Measurements from ENCODE around the gene RNF26.

The RNF26 gene

DNA sequence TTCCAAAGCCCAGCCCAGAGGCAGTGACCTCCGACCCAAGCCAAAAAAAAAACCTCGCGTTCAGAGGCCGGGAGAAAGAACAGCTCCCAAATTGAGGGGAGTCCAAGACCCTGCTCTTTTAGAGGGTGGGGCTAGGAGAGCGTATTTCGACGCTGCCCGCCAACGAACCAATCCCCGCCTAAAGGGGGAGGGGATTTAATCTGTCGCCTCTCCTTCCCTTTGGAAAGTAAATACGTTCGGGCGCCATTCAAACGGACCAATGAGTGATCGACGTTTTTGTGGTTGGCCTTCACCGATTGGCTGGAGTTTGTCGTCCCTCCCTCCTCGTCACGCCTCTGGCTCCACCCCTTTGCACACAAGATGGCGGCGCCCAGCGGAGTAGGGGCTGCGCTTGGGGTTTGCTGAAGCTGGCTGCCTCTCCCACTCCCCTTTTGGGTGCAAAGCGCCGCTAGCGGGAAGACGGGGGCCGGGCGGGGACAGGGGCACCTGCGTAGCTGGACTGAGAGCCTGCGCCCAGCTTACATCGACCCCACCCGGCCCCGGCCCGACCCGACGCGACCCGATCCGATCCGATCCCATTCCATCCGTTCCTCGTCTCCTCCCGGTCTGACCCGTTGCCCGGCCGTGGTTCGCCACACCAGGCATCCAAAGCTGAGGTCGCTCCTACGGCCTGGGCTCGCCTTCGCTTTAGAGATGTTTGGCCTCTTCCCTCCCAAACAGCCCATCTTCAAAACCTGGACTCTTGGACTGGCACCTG lies at the start of gene RNF26:
RNF26 (plus strand) TSS at position 354 of the 757 bp plus-strand sequence. CDS start 596 bp downstream, outside the sequence.
- DNase-seq: peak; percentile 97
- in situ Hi-C loops (cut with HindIII; ENCODE audit: low pct_ligation_motif_present, low pct_unique_long_range_greater_than_20kb, low sequenced_read_pairs): no loop called here

DNA sequence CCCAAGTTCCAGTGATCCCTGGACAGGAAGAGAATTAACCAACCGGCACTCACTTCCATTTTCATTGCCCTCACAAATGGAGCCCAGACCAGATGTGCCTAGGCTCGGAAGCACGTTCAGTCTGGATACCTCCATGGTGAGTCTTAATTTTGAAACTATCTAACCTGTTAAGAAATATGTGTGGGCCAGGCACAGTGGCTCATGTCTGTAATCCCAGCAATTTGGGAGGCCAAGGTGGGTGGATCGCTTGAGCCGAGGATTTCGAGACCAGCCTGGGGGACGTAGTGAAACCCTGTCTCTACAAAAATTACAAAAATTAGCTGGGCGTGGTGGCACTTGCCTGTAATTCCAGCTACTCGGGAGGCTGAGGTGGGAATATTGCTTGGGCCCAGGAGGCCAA lies 48.9 kb upstream of the RNF26 start:
- no peak for DNase-seq
- in situ Hi-C loops (cut with HindIII; ENCODE audit: low pct_ligation_motif_present, low pct_unique_long_range_greater_than_20kb, low sequenced_read_pairs): no loop called here

DNA sequence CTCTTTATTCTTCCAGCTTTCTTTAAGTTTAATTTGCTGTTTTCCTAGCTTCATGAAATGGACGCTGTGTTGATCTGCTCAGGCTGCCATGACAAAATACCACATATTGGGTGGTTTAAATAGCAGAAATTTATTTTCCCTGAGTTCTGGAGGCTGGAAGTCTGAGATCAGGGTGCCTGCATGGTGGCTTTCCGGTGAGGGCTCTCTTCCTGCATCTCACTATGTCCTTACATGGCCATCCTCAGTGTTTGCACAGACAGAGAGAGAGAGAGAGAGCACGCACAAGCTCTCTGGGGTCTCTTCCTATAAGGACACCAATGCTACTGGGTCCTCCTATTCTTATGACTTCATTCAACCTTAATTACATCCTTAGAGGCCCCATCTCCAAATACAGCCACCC lies 46.1 kb upstream of the RNF26 start:
- DNase-seq: no peak
- in situ Hi-C loops (cut with HindIII; ENCODE audit: low pct_ligation_motif_present, low pct_unique_long_range_greater_than_20kb, low sequenced_read_pairs): no loop called here

DNA sequence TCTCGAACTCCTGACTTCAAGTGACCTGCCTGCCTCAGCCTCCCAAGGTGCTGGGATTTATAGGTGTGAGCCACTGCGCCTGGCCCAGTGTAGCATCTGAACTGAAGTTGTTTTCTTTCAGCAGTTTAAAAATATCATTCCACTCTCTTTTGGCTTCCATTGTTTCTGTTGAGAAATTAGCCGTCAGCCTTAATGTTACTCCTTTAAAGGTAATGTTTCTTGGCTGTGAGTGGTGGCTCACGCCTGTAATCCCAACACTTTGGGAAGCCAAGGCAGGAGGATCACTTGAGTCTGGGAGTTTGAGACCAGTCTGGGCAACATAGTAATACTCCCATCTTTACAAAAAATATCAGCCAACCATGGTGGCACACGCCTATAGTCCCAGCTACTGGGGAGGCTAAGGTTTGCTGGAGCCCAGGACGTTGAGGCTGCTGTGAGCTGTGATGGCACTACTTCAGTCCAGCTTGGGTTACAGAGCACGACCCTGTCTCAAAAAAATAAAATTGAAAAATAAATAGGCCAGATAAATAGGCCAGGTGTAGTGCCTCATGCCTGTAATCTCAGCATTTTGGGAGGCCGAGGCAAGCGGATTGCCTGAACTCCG lies 43.3 kb upstream of the RNF26 start:
- in situ Hi-C loops (cut with HindIII; ENCODE audit: low pct_ligation_motif_present, low pct_unique_long_range_greater_than_20kb, low sequenced_read_pairs): no loop called here
- no peak for DNase-seq

DNA sequence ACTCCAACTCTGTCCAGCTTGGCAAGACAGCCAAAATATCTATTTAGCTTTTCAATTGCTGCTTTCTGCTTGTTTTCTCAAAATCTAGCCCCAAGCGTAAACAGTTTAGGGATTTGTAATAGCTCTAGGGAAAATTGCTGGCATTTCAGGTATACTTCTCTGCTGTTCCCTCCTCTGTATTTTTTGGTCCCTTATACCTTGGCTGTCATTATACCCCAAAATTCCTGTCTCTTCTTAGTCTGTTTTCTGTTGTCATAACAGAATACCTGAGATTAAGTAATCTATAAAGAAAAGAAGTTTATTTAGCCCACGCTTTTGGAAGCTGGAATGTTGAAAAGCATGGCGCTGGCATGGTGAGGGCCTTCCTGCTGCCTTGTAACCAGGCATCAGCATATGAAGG lies 40.9 kb upstream of the RNF26 start:
- DNase-seq: no peak
- in situ Hi-C loops (cut with HindIII; ENCODE audit: low pct_ligation_motif_present, low pct_unique_long_range_greater_than_20kb, low sequenced_read_pairs): no loop called here

DNA sequence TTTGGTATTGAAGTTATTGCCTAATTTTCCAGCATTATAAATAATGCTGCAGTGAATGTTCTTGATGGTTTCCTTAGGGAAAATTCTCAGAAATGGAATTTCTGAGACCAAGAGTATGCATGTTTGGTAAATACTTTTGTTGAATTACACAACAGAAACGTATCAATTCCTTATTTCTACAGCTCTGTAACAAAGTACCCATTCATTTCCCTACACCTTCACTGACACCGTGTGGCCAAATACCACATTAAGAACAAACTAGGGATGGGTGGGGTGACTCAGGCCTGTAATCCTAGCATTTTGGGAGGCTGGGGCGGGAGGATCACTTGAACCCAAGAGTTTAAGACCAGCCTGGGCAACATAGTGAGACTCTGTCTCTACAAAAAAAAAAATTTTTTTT lies 39.1 kb upstream of the RNF26 start:
- DNase-seq: no peak
- in situ Hi-C loops (cut with HindIII; ENCODE audit: low pct_ligation_motif_present, low pct_unique_long_range_greater_than_20kb, low sequenced_read_pairs): no loop called here

DNA sequence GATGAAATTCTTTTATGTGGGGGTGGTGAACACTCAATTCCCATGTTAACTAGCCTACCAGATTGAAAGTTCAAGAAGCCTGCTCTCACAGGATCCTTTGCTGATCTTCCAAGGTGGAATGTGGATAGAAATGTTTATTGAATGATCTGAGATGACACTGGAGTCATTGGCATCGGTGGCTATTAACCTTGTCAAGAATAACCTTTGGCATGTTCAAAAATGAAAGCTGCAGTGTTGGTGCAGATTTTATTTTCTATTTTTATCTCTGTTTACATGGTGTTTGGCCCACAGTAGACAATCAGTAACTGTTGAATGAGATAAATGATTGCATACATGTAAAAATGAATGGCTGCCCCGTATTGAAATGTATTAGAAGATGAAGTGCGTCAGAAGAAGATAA lies 36.4 kb upstream of the RNF26 start:
- in situ Hi-C loops (cut with HindIII; ENCODE audit: low pct_ligation_motif_present, low pct_unique_long_range_greater_than_20kb, low sequenced_read_pairs): no loop called here
- DNase-seq: no peak

DNA sequence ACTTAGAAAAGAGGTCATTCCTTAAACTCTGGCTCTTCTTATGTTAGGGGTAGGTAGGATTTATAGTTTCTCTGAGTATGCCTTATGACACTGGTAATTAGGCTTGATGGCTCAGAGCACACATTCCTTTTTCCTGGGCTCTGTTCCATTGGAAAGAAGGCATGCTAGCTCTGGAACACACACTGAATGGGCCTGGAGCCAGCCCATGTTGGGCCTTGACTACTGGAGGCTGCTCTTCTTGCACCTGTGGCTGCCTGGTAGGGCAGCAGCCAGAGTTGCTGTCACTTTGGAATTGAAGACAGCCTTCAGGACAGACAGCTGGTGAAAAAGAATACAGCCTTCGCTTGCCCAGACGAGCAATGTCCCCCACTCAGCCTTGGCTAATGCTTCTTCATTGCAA lies 35.6 kb upstream of the RNF26 start:
- in situ Hi-C loops (cut with HindIII; ENCODE audit: low pct_ligation_motif_present, low pct_unique_long_range_greater_than_20kb, low sequenced_read_pairs): no loop called here
- no peak for DNase-seq

DNA sequence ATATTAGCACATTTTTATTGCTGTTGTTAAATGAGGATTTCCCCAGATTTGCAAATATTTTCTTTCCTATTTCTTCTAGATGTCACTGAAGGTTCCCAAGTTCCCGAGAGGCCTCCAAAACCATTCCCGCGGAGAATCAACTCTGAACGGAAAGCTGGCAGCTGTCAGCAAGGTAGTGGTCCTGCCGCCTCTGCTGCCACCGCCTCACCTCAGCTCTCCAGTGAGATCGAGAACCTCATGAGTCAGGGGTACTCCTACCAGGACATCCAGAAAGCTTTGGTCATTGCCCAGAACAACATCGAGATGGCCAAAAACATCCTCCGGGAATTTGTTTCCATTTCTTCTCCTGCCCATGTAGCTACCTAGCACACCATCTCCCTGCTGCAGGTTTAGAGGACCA lies 34.9 kb upstream of the RNF26 start:
- in situ Hi-C loops (cut with HindIII; ENCODE audit: low pct_ligation_motif_present, low pct_unique_long_range_greater_than_20kb, low sequenced_read_pairs): no loop called here
- DNase-seq: no peak

DNA sequence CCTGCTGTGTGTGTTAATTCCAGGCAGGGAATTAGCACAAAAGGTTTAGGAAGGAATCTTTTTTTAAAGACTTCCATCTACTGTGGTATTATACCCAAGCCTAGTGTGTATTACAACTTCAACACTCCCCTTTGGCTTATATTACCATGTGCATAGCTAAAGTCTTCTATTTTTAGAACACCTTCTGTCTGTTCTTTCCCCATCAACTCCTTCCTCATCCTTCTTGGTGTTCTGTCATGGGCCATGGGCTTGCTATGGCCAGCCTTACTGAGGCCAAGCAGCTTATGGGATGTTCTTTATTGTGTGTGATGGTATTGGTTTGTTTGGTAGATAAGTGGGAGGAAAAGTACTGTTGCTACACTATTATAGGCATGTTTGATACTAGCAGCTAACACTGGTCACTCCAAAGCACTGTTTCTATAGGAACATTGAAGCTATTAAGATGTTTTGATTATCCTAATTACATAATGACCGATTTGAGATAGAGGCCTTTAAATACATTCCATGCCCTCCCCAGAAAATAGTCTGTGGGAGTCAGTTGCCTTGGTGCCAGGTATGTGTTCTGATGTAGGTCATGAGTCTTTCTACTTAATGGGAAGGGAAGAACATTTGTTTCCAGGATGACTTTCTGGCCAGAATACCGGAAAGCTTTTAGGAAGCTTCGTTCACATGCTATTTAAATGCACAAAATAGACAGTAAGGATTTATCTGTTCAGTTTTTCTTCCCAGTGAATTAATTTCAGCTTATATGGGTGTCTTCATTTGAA lies 33.9 kb upstream of the RNF26 start:
- DNase-seq: no peak
- in situ Hi-C loops (cut with HindIII; ENCODE audit: low pct_ligation_motif_present, low pct_unique_long_range_greater_than_20kb, low sequenced_read_pairs): no loop called here

DNA sequence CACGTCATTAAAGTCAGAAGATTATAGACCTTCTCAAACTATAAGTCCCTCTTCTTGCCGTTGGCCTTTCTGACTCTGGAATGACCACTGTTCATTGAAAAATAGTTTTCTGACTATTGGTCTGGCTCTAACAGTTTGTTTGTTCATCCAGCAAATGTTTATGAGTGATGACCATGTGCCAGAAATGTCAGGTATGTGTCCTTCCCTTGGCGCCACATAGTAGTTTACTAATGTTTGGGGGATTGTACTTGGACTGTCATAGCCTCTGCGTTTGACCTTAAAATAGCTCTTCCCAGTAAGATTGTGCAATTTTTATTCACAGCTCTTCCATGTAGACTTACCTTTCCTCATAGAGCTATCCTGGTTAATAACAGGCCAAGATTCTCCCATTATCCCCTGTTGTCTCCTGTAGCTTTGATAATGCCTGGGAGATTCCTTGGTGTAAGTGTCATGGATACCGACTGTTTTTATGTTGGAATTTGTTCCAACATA lies 31.1 kb upstream of the RNF26 start:
- in situ Hi-C loops (cut with HindIII; ENCODE audit: low pct_ligation_motif_present, low pct_unique_long_range_greater_than_20kb, low sequenced_read_pairs): no loop called here
- no peak for DNase-seq

DNA sequence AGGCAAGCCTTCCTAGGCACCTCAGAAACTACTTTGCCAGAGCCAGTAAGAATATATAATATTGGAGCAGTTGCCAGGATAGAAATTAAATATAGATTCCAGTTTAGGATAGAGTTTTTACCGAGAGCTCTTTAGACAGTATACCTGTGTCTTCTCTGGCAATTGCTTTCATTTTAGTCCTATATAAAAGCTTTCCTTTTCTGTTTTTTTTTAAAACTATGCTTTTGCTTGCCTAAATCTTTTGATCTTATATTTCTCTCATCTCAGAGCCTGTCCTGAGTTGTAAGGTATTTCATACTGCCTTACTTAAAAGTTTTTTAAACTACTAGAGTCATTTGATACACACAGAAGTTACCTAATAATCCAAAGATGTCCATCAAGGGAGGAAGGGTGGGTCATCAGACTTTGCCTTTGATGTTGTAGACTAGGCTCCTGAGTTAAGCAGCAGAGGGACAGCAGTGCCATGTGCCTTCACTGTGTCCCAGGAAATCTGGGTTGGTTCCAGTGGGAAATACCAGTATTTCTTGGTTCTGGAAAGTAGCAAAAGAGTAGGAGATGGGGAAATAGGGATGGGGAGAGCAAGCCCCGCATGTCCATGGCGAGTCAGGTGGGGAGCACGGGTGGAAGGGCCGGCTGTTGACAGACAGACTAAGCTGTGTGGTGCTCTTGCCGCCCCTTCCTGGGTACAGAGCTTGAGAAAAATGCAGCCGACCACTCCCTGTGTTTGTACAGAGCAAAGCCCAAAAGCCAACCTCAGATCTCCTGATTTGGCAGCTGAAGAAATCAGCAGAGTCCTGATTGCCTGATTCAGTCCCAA lies 28.6 kb upstream of the RNF26 start:
- DNase-seq: no peak
- in situ Hi-C loops (cut with HindIII; ENCODE audit: low pct_ligation_motif_present, low pct_unique_long_range_greater_than_20kb, low sequenced_read_pairs): no loop called here

DNA sequence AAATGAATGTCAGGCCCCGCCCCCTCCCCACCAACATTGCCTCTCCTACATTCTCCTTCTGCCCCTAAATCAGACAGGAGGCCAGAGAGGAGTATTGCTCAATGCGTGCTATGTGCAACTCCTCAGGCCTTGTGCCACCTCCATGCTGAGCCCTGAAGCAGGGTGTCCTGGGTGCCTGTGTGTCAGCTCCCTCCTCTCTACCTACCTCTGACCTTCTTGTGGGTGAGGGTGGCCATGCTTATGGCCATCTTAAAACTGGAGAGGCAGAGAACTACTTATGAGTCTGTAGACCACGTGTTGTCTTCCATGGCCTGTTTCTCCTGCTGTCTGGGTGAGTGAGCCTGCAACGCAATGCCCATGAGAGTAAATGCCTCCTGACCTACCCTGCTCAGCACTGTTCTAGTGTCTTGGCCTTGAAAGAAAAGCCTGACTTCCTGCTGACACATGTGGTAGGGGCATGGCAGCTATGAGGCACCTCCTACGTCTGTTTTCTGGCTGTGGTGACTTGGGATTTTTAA lies 27.9 kb upstream of the RNF26 start:
- no peak for DNase-seq
- in situ Hi-C loops (cut with HindIII; ENCODE audit: low pct_ligation_motif_present, low pct_unique_long_range_greater_than_20kb, low sequenced_read_pairs): no loop called here

DNA sequence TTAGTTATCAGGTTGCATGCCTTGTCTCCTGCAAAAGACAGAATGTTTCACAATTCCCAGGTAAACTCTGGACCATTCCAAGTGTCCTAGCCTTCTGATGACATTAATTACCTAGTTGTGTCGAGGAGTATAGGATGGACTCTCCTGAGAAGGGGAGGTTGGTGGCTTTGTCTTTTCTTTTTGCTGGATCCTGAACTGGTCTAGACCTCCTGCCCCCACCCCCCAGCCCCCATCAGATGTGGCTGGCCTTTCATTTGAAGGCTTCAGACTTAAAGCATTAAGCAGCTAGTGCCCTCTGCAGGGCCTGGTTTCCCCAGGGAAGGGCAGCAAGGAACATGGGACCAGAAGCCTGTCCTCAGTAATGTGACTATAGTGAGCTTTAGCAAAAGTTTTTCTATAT lies 27.1 kb upstream of the RNF26 start:
- peak; percentile 9 for DNase-seq
- in situ Hi-C loops (cut with HindIII; ENCODE audit: low pct_ligation_motif_present, low pct_unique_long_range_greater_than_20kb, low sequenced_read_pairs): no loop called here

DNA sequence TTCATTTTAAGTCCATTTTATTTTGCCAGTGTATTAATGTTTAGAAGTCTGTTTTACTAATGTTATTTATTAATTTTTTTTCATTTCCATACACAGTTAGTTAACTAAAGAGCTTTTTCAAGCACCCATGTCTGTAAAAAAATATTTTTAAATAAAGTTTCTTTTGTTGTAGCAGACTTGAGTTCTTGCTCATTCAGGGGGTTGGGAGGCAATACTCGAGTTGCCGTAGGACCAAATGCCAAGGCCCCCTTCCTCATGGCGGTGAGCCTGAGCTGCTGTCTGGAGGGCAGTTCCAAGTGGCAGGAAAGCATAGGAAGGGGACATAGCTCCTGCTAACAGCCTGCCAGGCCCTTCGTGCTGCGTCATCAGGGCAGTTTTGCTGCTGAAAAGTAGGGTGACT lies 26.4 kb upstream of the RNF26 start:
- DNase-seq: no peak
- in situ Hi-C loops (cut with HindIII; ENCODE audit: low pct_ligation_motif_present, low pct_unique_long_range_greater_than_20kb, low sequenced_read_pairs): no loop called here

DNA sequence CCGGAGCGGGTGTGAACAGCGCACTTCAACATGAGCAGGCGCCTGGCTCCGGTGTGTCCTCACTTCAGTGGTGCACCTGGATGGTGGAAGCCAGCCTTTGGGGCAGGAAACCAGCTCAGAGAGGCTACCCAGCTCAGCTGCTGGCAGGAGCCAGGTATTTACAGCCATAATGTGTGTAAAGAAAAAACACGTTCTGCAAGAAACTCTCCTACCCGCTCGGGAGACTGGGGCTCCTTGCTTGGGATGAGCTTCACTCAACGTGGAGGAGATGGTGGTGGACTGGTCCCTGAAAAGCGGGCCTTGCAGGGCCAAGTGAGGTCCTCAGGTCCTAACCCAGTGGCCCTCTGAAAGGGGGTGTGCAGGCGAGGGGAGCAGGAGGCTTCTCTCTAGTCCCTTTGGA lies 24.9 kb upstream of the RNF26 start:
- in situ Hi-C loops (cut with HindIII; ENCODE audit: low pct_ligation_motif_present, low pct_unique_long_range_greater_than_20kb, low sequenced_read_pairs): no loop called here

DNA sequence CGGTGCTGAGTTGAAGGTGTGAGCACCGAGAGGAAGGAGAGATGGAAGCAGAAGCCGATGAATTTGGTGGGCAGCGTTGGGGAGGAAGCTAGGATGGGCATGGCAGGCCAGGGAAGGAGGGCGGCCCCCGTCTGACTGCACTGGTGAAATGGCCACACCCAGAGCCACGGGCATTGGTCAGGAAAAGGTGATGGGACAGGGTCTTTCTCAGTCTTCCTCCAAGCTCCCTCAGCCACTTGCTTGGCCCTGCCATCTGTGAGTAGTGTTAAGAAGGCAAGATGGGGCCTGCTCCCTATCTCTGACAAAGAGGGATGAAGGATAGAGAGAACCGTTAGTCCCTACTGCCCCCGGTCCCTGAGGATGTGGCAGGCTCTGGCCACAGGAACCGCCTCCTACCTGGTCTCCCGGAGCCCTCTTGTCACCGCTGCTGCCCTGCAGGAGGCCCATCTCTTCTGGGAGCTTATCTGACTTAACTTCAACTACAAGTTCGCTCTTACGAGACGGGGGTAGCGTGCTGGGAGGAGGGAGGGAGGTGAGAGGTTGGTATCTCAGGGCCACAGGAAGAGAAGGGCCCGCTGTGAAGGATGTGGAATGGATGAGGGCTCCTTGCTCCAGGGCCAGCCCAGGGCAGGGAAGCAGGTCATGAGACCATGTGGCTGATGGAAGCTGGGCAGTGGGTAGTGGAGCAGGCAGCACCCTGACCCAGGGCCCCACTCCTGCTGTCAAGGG lies 24.2 kb upstream of the RNF26 start:
- DNase-seq: no peak
- in situ Hi-C loops (cut with HindIII; ENCODE audit: low pct_ligation_motif_present, low pct_unique_long_range_greater_than_20kb, low sequenced_read_pairs): no loop called here

More for the DNA sequence above, 24.9 kb upstream of the RNF26 start:
- DNase-seq: no peak

DNA sequence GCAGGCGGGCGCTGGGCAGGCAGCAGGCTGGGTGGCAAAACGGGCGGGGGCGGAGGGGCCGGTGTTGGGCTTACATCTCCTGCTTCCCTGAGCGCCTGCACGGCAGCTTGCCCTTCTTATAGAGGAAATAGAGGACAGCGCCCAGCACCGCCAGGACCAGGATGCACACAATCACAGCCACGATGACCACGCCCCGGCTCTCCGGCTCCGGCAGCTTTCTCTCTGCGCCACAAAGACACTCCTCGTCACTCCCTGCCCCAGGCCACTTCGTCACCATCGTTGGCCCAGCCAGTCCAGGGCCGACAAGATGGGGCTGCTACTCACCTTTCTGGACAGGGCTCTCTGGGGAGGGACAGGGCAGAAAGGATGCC lies 23.7 kb upstream of the RNF26 start:
- DNase-seq: no peak
- in situ Hi-C loops (cut with HindIII; ENCODE audit: low pct_ligation_motif_present, low pct_unique_long_range_greater_than_20kb, low sequenced_read_pairs): no loop called here
